Activated naive CD8-positive, alpha-beta T cell treated with anti-CD3 and anti-CD28 coated beads, Interleukin-2, amount 50 U/mL, for 24 hours (primary cell): ENCODE measurements around the gene DMTF1.
A peak's percentile ranks its signal among the peaks of the same experiment; 100 is the strongest.
"Not testable (repeated sequence)": the region's sequence is repeated elsewhere in the genome, so short reads cannot be mapped to it uniquely, and the experiment has no call there.

Source experiments
- ATAC-seq: fragments of 150-1000 bp; cut with Tn5 transposase; one replicate; pipeline ENCODE4 v1.10.0; 2021
- DNase-seq: peaks from one replicate; pipeline ENCODE4 v3.0.0; 2021
- H3K27ac Mint-ChIP-seq: one replicate; pipeline ENCODE4 v1.8.0; 2021; ENCODE audit warnings: mild to moderate bottlenecking, mixed read lengths
- H3K27me3 Mint-ChIP-seq: one replicate; pipeline ENCODE4 v1.8.0; 2021; ENCODE audit warnings: mixed read lengths
- H3K36me3 Mint-ChIP-seq: one replicate; pipeline ENCODE4 v1.8.0; 2021; ENCODE audit warnings: low read depth, mixed read lengths
- H3K4me1 Mint-ChIP-seq: one replicate; pipeline ENCODE4 v1.8.0; 2021; ENCODE audit warnings: mixed read lengths
- H3K4me3 Mint-ChIP-seq: one replicate; pipeline ENCODE4 v1.8.0; 2021; ENCODE audit warnings: mild to moderate bottlenecking, moderate library complexity, mixed read lengths
- H3K9me3 Mint-ChIP-seq: one replicate; pipeline ENCODE4 v1.8.0; 2021; ENCODE audit warnings: mixed read lengths

The DMTF1 gene

DNA sequence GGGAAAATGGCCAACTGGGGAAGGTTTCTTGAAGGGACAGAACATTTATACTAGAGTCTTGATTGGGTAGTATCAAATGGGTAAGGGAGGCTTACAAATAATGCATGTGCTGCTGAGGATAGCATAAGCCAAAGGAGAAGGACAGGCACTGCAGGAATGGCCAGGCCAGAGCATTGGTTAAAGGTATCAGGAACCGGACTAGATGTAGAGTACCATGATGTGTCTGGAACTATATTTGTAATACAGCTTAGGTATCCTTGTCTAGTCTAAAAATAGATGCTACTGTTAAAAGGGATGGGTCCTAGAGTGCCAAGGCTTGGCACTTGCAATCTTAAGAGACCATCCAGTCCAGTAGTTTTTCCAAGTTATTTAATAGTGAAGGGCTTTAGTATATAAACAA, 47.0 kb downstream of the DMTF1 start:
- Mint-ChIP-seq H3K36me3 (peaks cover 91% of the 10 kb centered on the region), H3K4me3 (no peak overlapping the region), H3K9me3 (peaks cover 17% of the 10 kb centered on the region), H3K27ac (peak overlapping the region; percentile 53), H3K4me1 (peaks cover 62% of the 10 kb centered on the region), H3K27me3 (no peaks in the 10 kb centered on the region)
- no peak for ATAC-seq
- DNase-seq = no peak

DNA sequence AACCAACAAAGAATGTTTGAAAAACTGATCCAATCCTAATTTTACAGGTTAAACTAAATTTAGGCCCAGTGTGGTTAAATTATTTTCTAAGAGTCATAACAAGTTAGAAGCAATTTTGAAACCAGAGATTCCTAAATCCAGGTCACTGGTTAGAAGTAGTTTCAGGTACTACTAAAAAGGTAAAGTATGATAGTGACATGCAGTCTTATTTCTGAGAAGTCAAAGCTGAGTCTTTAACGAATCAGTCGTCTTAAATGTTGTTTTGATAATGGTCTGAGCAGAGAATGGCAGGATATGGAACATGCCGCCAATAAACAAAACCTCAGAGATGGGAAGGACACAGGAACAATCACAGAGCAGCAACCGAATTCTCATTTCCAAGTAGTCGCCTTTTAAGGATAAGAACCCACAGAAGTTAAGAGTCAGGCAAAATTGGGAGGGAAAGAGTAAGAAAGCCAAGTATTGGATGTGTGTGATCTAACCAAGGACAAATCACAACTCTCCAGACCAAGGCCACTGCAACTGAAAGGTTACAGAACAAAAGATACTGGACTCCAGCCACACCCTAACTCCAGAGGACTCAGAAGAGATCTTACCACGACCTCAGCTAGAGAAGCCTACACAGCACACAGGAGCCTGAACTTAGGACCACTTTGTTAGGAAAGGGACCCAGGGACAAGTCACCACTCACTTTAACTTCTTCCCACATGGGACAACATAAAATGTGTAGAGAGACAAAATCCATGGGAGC, 47.6 kb downstream of the DMTF1 start:
- Mint-ChIP-seq H3K36me3 (peaks cover 91% of the 10 kb centered on the region), H3K27ac (peak overlapping the region; percentile 53), H3K4me1 (peaks cover 59% of the 10 kb centered on the region), H3K9me3 (peaks cover 23% of the 10 kb centered on the region), H3K4me3 (no peak overlapping the region), H3K27me3 (no peaks in the 10 kb centered on the region)
- no peak for DNase-seq
- ATAC-seq = no peak

DNA sequence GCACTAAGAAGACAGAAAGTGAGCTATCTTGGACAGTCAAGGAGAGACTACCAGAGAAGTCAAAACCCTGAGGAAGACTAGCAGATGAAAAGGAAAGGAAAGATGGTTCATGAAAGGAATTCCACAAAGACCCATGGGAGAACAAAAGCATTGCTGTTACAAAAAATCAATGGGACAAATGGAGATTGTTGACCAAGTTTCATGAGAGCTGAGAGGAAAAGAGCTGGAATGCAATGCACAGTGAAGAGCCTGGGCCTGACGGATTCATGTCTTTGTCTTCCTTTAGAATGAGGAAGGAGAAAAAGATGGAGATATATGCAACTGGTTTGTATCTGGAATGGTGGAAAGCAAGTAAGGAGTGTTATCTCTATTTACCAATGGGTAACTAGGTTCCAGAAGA, 50.0 kb downstream of the DMTF1 start:
- ATAC-seq (no peak), DNase-seq (no peak)
- peak overlapping the region; percentile 47 for H3K27ac Mint-ChIP-seq
- H3K27me3 Mint-ChIP-seq = no peaks in the 10 kb centered on the region
- H3K36me3 Mint-ChIP-seq = peaks cover 97% of the 10 kb centered on the region
- H3K4me1 Mint-ChIP-seq = peaks cover 67% of the 10 kb centered on the region
- H3K4me3 Mint-ChIP-seq = no peak overlapping the region
- H3K9me3 Mint-ChIP-seq = peaks cover 36% of the 10 kb centered on the region

GRCh38 chr7:87202705-87203104, 50.5 kb downstream of the DMTF1 start:
- peaks cover 96% of the 10 kb centered on the region for H3K36me3 Mint-ChIP-seq
- no peak for ATAC-seq
- no peak for DNase-seq
- peak overlapping the region; percentile 47 for H3K27ac Mint-ChIP-seq
- H3K4me3 Mint-ChIP-seq = no peak overlapping the region
- no peaks in the 10 kb centered on the region for H3K27me3 Mint-ChIP-seq
- peaks cover 38% of the 10 kb centered on the region for H3K9me3 Mint-ChIP-seq
- H3K4me1 Mint-ChIP-seq = peaks cover 69% of the 10 kb centered on the region

GRCh38 chr7:87203929-87204328, 51.7 kb downstream of the DMTF1 start:
- not testable (repeated sequence) for ATAC-seq, H3K4me3 Mint-ChIP-seq, DNase-seq, H3K27me3 Mint-ChIP-seq
- Mint-ChIP-seq H3K27ac (peak overlapping the region; percentile 71), H3K36me3 (peaks cover 95% of the 10 kb centered on the region), H3K4me1 (peaks cover 76% of the 10 kb centered on the region), H3K9me3 (peaks cover 43% of the 10 kb centered on the region)

GRCh38 chr7:87204933-87205332, 52.7 kb downstream of the DMTF1 start:
- Mint-ChIP-seq H3K4me3 (no peak overlapping the region), H3K27ac (no peak overlapping the region), H3K36me3 (peaks cover 93% of the 10 kb centered on the region), H3K27me3 (no peaks in the 10 kb centered on the region), H3K9me3 (peaks cover 48% of the 10 kb centered on the region), H3K4me1 (peaks cover 74% of the 10 kb centered on the region)
- DNase-seq (no peak), ATAC-seq (no peak)

- peaks cover 74% of the 10 kb centered on the region for H3K4me1 Mint-ChIP-seq
- H3K27me3 Mint-ChIP-seq, H3K4me3 Mint-ChIP-seq, DNase-seq, ATAC-seq, H3K27ac Mint-ChIP-seq: not testable (repeated sequence)
- peaks cover 48% of the 10 kb centered on the region for H3K9me3 Mint-ChIP-seq
- peaks cover 90% of the 10 kb centered on the region for H3K36me3 Mint-ChIP-seq
Observed at GRCh38 chr7:87205701-87206100, 53.4 kb downstream of the DMTF1 start.

- DNase-seq = no peak
- Mint-ChIP-seq H3K27me3 (no peaks in the 10 kb centered on the region), H3K9me3 (peaks cover 48% of the 10 kb centered on the region), H3K36me3 (peaks cover 84% of the 10 kb centered on the region), H3K27ac (no peak overlapping the region), H3K4me3 (no peak overlapping the region), H3K4me1 (peaks cover 75% of the 10 kb centered on the region)
- no peak for ATAC-seq
Observed at GRCh38 chr7:87206361-87206760, 54.1 kb downstream of the DMTF1 start.

- peak overlapping the region; percentile 82 for H3K27ac Mint-ChIP-seq
- no peak for DNase-seq
- no peaks in the 10 kb centered on the region for H3K27me3 Mint-ChIP-seq
- H3K4me3 Mint-ChIP-seq = no peak overlapping the region
- no peak for ATAC-seq
- H3K9me3 Mint-ChIP-seq = peaks cover 30% of the 10 kb centered on the region
- peaks cover 73% of the 10 kb centered on the region for H3K36me3 Mint-ChIP-seq
- H3K4me1 Mint-ChIP-seq = peaks cover 79% of the 10 kb centered on the region
Observed at GRCh38 chr7:87209295-87209924, 57.2 kb downstream of the DMTF1 start.

GRCh38 chr7:87210506-87210905, 58.3 kb downstream of the DMTF1 start:
- Mint-ChIP-seq H3K27ac (peak overlapping the region; percentile 71), H3K36me3 (peaks cover 70% of the 10 kb centered on the region), H3K4me3 (no peak overlapping the region), H3K4me1 (peaks cover 86% of the 10 kb centered on the region), H3K27me3 (no peaks in the 10 kb centered on the region), H3K9me3 (peaks cover 21% of the 10 kb centered on the region)
- no peak for DNase-seq
- no peak for ATAC-seq

GRCh38 chr7:87212498-87212897, 60.2 kb downstream of the DMTF1 start:
- Mint-ChIP-seq H3K27ac (peak overlapping the region; percentile 74), H3K27me3 (no peaks in the 10 kb centered on the region), H3K4me3 (peak overlapping the region; percentile 55), H3K36me3 (peaks cover 60% of the 10 kb centered on the region), H3K4me1 (peaks cover 97% of the 10 kb centered on the region), H3K9me3 (peaks cover 12% of the 10 kb centered on the region)
- DNase-seq (no peak), ATAC-seq (no peak)

- Mint-ChIP-seq H3K4me3 (peak overlapping the region; percentile 55), H3K4me1 (peaks cover 96% of the 10 kb centered on the region), H3K9me3 (peaks cover 5% of the 10 kb centered on the region), H3K27me3 (no peaks in the 10 kb centered on the region), H3K36me3 (peaks cover 59% of the 10 kb centered on the region), H3K27ac (peak overlapping the region; percentile 74)
- no peak for DNase-seq
- no peak for ATAC-seq
Observed at GRCh38 chr7:87213252-87213651, 61.0 kb downstream of the DMTF1 start.

DNA sequence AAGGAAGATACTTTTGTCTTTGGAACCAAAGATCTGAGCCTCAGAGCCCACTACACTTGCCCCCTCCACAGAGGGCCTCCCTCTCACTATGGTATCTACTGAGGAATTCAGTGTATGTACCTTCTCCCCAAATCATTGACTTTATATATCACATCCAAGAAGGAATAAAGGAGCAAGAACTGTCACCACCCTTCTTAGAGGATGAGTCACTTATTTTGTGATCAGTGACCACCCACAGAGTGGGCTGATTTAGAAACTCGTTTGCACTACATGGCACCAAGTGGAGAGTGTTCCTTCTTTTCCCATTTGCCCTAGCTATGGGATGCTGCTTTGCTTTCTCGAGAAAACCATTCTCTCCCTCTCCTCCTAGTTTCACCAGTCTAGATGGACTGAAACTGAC, 61.6 kb downstream of the DMTF1 start:
- ATAC-seq (no peak), DNase-seq (no peak)
- Mint-ChIP-seq H3K9me3 (peaks cover 5% of the 10 kb centered on the region), H3K4me1 (peaks cover 92% of the 10 kb centered on the region), H3K36me3 (peaks cover 60% of the 10 kb centered on the region), H3K27ac (peak overlapping the region; percentile 74), H3K27me3 (no peaks in the 10 kb centered on the region), H3K4me3 (peak overlapping the region; percentile 55)

GRCh38 chr7:87215046-87215445, 62.8 kb downstream of the DMTF1 start:
- ATAC-seq (no peak), DNase-seq (no peak)
- peak overlapping the region; percentile 74 for H3K27ac Mint-ChIP-seq
- peak overlapping the region; percentile 55 for H3K4me3 Mint-ChIP-seq
- peaks cover 51% of the 10 kb centered on the region for H3K36me3 Mint-ChIP-seq
- peaks cover 81% of the 10 kb centered on the region for H3K4me1 Mint-ChIP-seq
- H3K9me3 Mint-ChIP-seq = no peaks in the 10 kb centered on the region
- H3K27me3 Mint-ChIP-seq = no peaks in the 10 kb centered on the region
